ENCODE measurements around the gene COL26A1. TPM values are rescaled to one million over a fixed set of nuclear protein-coding genes. Genes with fewer than 3 reads are reported as not detected.

COL26A1 gene
- total RNA-seq, 2 donors from 2014 or later, result 3.8 to 10.3 TPM

- Histone ChIP-seq H3K27ac (no peak overlapping the region), H3K27me3 (replicated peaks; ENCODE audit: insufficient read depth) (no peaks in the 10 kb centered on the region), H3K4me1 (replicated peaks) (no peaks in the 10 kb centered on the region), H3K36me3 (no peaks in the 10 kb centered on the region), H3K4me3 (no peak overlapping the region), H3K9me3 (no peaks in the 10 kb centered on the region)
- DNase-seq (ENCODE audit: low spot score), result no peak
- TF ChIP-seq POLR2A (IDR thresholded peaks at IDR 0.05) (no peak), POLR2AphosphoS5 (IDR thresholded peaks at IDR 0.05) (no peak), CTCF (IDR thresholded peaks at IDR 0.05) (no peak)
- intact Hi-C loops (cut with DNase I), result no loop called here
- WGBS, result 90% methylated on average over 8 of the region's 10 CpGs
Measured at GRCh38 chr7:101545441-101546190, 182.9 kb downstream of the COL26A1 start.

- Histone ChIP-seq H3K36me3 (no peaks in the 10 kb centered on the region), H3K4me3 (no peak overlapping the region), H3K9me3 (no peaks in the 10 kb centered on the region), H3K4me1 (replicated peaks) (no peaks in the 10 kb centered on the region), H3K27ac (no peak overlapping the region), H3K27me3 (replicated peaks; ENCODE audit: insufficient read depth) (no peaks in the 10 kb centered on the region)
- intact Hi-C loops (cut with DNase I), result no loop called here
- TF ChIP-seq POLR2A (IDR thresholded peaks at IDR 0.05), result no peak
- no peak for TF ChIP-seq POLR2AphosphoS5 (IDR thresholded peaks at IDR 0.05)
- TF ChIP-seq CTCF (IDR thresholded peaks at IDR 0.05), result no peak
- WGBS, result 97% methylated on average over 2 of the region's 2 CpGs
- DNase-seq (ENCODE audit: low spot score), result no peak
Measured at GRCh38 chr7:101546308-101546936, 183.7 kb downstream of the COL26A1 start.

DNA sequence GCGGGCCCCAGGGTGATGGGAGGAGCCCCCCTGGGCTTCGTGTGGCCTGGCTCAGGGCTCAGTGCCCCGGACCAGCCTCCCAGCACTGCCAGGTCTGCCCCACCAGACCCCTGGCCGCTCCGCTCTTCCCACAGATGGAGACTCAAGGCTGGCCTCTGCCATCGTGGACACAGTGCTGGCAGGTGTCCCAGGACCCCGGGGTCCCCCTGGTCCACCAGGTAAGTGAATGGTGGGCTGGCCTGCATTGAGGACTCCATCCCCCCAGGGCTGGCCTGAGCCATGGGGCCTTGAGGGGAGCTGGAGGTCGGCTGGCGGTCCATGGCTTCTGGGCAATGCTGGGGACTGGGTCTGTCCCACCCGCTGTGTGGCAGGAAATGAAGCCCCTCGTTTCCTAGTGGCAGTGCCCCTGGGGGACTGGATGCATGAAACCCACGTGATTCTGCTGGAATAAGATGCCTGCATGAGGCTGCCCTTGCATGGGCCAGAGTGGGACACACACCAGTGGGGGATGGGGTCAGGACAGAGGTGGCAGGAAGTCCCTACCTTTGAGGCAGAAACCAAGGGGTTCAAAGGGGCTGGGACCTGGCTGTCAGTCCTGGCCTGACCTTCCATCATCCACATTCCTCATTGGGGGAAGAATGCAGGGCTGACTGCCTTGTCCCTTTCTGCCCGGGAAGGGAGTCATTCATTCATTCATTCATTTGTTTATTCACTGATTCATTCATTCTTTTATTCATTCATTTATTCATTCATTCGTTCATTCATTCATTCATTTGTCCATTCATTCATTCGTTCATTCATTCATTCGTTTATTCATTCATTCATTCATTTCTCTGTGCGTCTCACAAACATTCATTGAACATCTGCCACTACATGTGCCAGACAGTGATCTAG lies 184.6 kb downstream of the COL26A1 start:
- intact Hi-C loops (cut with DNase I), result no loop called here
- WGBS, result 74% methylated on average over 15 of the region's 17 CpGs
- Histone ChIP-seq H3K27ac (no peak overlapping the region), H3K36me3 (no peaks in the 10 kb centered on the region), H3K27me3 (replicated peaks; ENCODE audit: insufficient read depth) (no peaks in the 10 kb centered on the region), H3K4me1 (replicated peaks) (no peaks in the 10 kb centered on the region), H3K4me3 (no peak overlapping the region), H3K9me3 (no peaks in the 10 kb centered on the region)
- no peak for DNase-seq (ENCODE audit: low spot score)
- TF ChIP-seq CTCF (IDR thresholded peaks at IDR 0.05), result no peak
- TF ChIP-seq POLR2AphosphoS5 (IDR thresholded peaks at IDR 0.05), result no peak

DNA sequence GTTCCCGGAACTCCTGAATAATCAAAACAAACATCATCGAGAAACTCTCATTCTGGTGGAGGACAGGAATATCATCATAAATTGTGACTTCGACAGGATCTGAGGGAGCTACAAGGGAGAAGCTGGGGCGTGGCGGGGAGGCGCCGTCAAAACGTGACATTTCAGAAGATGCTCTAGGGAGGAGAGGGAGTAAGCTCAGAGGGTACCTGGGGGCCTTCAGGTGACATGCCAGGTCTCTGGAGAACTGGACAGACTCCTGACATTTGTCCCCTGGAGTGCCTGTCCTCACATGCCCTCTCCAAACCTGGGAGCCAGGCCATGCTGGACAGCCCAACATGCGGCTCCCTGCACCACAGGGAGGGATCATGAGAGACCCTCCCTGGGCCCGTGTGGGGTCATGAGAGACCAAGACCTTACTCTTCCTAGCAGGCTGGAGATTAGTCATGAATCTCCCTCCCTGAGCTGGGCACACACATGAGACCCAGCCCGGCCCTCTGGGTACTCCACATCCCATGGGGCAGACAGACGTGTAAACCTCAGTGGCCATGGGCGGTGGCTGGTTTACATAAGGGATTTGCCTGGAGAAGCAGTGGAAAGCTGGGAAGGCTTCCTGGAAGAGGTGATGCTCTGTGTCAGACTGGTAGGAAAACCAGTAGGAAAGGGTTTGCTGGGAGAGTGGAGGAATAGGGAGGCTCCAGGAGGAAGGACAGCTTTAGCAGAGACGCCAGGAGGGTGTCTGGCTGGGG lies 185.4 kb downstream of the COL26A1 start:
- no peak overlapping the region for H3K27ac ChIP-seq
- TF ChIP-seq POLR2AphosphoS5 (IDR thresholded peaks at IDR 0.05), result no peak
- TF ChIP-seq POLR2A (IDR thresholded peaks at IDR 0.05), result no peak
- no peak for TF ChIP-seq CTCF (IDR thresholded peaks at IDR 0.05)
- DNase-seq (ENCODE audit: low spot score), result no peak
- H3K36me3 ChIP-seq, result no peaks in the 10 kb centered on the region
- no peak overlapping the region for H3K4me3 ChIP-seq
- no peaks in the 10 kb centered on the region for H3K9me3 ChIP-seq
- intact Hi-C loops (cut with DNase I), result no loop called here
- H3K4me1 ChIP-seq (replicated peaks), result no peaks in the 10 kb centered on the region
- 76% methylated on average over 14 of the region's 14 CpGs for WGBS
- no peaks in the 10 kb centered on the region for H3K27me3 ChIP-seq (replicated peaks; ENCODE audit: insufficient read depth)
